Liver (tissue), 9 donors: ENCODE data around the gene DAPK1. TPM values are rescaled to one million over a fixed set of nuclear protein-coding genes. Genes with fewer than 3 reads are reported as not detected.
A peak's percentile ranks its signal among the peaks of the same experiment; 100 is the strongest.

Experiments
- DNase-seq: peaks from one replicate; pipeline ENCODE4 v3.0.0-alpha.2; 2017; ENCODE audit warnings: low spot score
- H3K27ac ChIP-seq, 2 donors: one replicate each; pipeline ENCODE4 v1.7.0; 2013; ENCODE audit warnings: inconsistent platforms in 2 of 2, low read length in 2 of 2, control low read depth in 1 of 2, low read depth in 1 of 2, mild to moderate bottlenecking in 1 of 2
- H3K27me3 ChIP-seq, 4 donors: one replicate each; pipeline versions ENCODE4 v1.6.1 to v1.7.0; 2013; ENCODE audit warnings: low read length in 3 of 4, inconsistent platforms in 1 of 4, mild to moderate bottlenecking in 1 of 4, moderate library complexity in 1 of 4; ENCODE audit not compliant: control insufficient read depth in 4 of 4, insufficient read depth in 4 of 4
- H3K36me3 ChIP-seq, 4 donors: one replicate each; pipeline versions ENCODE4 v1.6.1 to v1.7.0; 2013; ENCODE audit warnings: low read length in 3 of 4, mild to moderate bottlenecking in 3 of 4, low read depth in 1 of 4, moderate library complexity in 1 of 4; ENCODE audit not compliant: control insufficient read depth in 4 of 4, insufficient read depth in 3 of 4
- H3K4me1 ChIP-seq, 4 donors: one replicate each; pipeline versions ENCODE4 v1.6.1 to v1.7.0; 2013; ENCODE audit warnings: low read length in 3 of 4, mild to moderate bottlenecking in 3 of 4, moderate library complexity in 1 of 4; ENCODE audit not compliant: control insufficient read depth in 4 of 4, insufficient read depth in 4 of 4
- H3K4me3 ChIP-seq, 3 donors: one replicate each; pipeline versions ENCODE4 v1.6.1 to v1.7.0; 2013; ENCODE audit warnings: low read length in 3 of 3, control low read depth in 1 of 3, low read depth in 1 of 3, mild to moderate bottlenecking in 1 of 3
- H3K9ac ChIP-seq, 2 donors: one replicate each; pipeline ENCODE4 v1.7.0; 2013; ENCODE audit warnings: low read length in 2 of 2, mild to moderate bottlenecking in 2 of 2, moderate library complexity in 2 of 2, control low read depth in 1 of 2, low read depth in 1 of 2
- H3K9me3 ChIP-seq, 4 donors: one replicate each; pipeline versions ENCODE4 v1.6.1 to v1.7.0; 2013; ENCODE audit warnings: low read length in 3 of 4; ENCODE audit not compliant: control insufficient read depth in 4 of 4
- EGR1 ChIP-seq, 2 donors: IDR thresholded peaks; 2 replicates each; pipeline ENCODE4 v1.6.1; 2016 to 2018; ENCODE audit warnings: antibody characterized with exemption in 2 of 2, low read depth in 2 of 2
- FOXA1 ChIP-seq: IDR thresholded peaks from 2 replicates; pipeline ENCODE4 v1.6.1; 2016; ENCODE audit warnings: antibody characterized with exemption
- FOXA2 ChIP-seq: IDR thresholded peaks from 2 replicates; pipeline ENCODE4 v1.6.1; 2016; ENCODE audit warnings: antibody characterized with exemption
- GABPA ChIP-seq, 2 donors: IDR thresholded peaks in 1 of 2; conservative IDR thresholded peaks in 1 of 2; 2 replicates each; pipeline ENCODE4 v1.6.1; 2016; ENCODE audit warnings: antibody characterized with exemption in 2 of 2, mild to moderate bottlenecking in 1 of 2, moderate library complexity in 1 of 2
- HNF4A ChIP-seq, 2 donors: conservative IDR thresholded peaks; 2 replicates each; pipeline ENCODE4 v1.6.1; 2016; ENCODE audit warnings: antibody characterized with exemption in 2 of 2, mild to moderate bottlenecking in 2 of 2
- HNF4G ChIP-seq: IDR thresholded peaks from 2 replicates; pipeline ENCODE4 v1.6.1; 2016; ENCODE audit warnings: antibody characterized with exemption
- JUND ChIP-seq, 2 donors: IDR thresholded peaks; 2 replicates each; pipeline ENCODE4 v1.6.1; 2016; ENCODE audit warnings: antibody characterized with exemption in 2 of 2
- MAX ChIP-seq: IDR thresholded peaks from 2 replicates; pipeline ENCODE4 v1.6.1; 2016; ENCODE audit warnings: antibody characterized with exemption
- NR2F2 ChIP-seq: IDR thresholded peaks from 2 replicates; pipeline ENCODE4 v1.6.1; 2016; ENCODE audit warnings: antibody characterized with exemption
- RAD21 ChIP-seq, 2 donors: IDR thresholded peaks; 2 replicates each; pipeline ENCODE4 v1.6.1; 2016; ENCODE audit warnings: antibody characterized with exemption in 2 of 2, mild to moderate bottlenecking in 2 of 2
- REST ChIP-seq: IDR thresholded peaks from 2 replicates; pipeline ENCODE4 v1.6.1; 2016; ENCODE audit warnings: antibody characterized with exemption, mild to moderate bottlenecking
- RXRA ChIP-seq, 2 donors: IDR thresholded peaks; 2 replicates each; pipeline ENCODE4 v1.6.1; 2017 to 2018; ENCODE audit warnings: antibody characterized with exemption in 2 of 2, mild to moderate bottlenecking in 1 of 2
- SP1 ChIP-seq: IDR thresholded peaks from 2 replicates; pipeline ENCODE4 v1.6.1; 2018; ENCODE audit warnings: antibody characterized with exemption, mild to moderate bottlenecking
- TAF1 ChIP-seq: conservative IDR thresholded peaks from 2 replicates; pipeline ENCODE4 v1.6.1; 2016; ENCODE audit warnings: antibody characterized with exemption, mild to moderate bottlenecking
- WGBS: extraction: QIAGEN DNeasy Blood & Tissue Kit; methylation state at CpG from one replicate; pipeline ENCODE4 v1.1.7; 2013; 5-methylcytosine and 5-hydroxymethylcytosine counted together
- polyA plus RNA-seq, 2 donors: library from polyadenylated mRNA; stranded (reverse) in 1 of 2; unstranded in 1 of 2; fragments of 200-250 nt in 1 of 2; fragments of >200 nt in 1 of 2; fragmentation: Nextera tagmentation in 1 of 2; extraction: Ambion mirVana in 1 of 2; gene quantifications; one replicate each; pipeline versions ENCODE4 v1.2.1 to v1.2.3, GENCODE V29; 2013 to 2015
- total RNA-seq, 2 donors: library from RNA; depleted of rRNA; stranded (reverse); fragments of >200 nt; gene quantifications; one replicate each; pipeline ENCODE4 v1.2.3, GENCODE V29; 2014
- TF ChIP-seq, protein P1 (sequence below): IDR thresholded peaks from 2 replicates; pipeline ENCODE4 v1.6.1; 2016; ENCODE audit warnings: antibody characterized with exemption
- donor health status: healthy.
- donor health status: healthy.
- donor health status: healthy.
- donor health status: healthy.
- donor health status: healthy.

DAPK1 gene
- total and polyA plus RNA-seq, 4 donors, result 14.0 to 40.8 (median 21.8) TPM

DNA sequence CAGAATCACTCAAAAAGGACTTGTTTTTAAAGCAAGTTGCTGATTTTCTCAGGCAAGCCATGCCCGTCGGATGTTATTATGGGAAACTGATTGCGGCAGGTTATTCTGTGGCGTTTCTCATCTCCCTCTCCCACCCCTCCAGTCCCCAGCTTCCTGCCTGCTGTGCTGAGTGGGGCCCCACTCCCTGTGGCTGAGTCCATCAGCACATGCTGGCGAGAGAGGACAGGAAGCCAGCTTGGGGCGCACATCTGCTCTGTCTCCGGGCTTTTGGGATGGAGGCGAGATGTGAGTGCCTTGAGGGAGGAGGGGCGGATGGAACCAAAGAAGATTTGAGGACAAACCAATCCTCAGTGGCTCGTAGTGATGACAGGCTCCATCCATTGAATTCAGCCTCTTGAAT is 108.0 kb downstream of the DAPK1 start:
- no peak for DNase-seq
- H3K27ac ChIP-seq, result no peak overlapping the region
- H3K36me3 ChIP-seq, result peaks cover 3 to 18% (median 12%) of the 10 kb centered on the region in 4 donors
- no peaks in the 10 kb centered on the region for H3K27me3 ChIP-seq
- no peak overlapping the region for H3K9ac ChIP-seq
- WGBS, result 80% methylated on average over 10 of the region's 10 CpGs
- H3K4me3 ChIP-seq, result no peak overlapping the region
- peaks cover 2 to 26% (median 14%) of the 10 kb centered on the region in 4 donors for H3K4me1 ChIP-seq
- H3K9me3 ChIP-seq, result no peaks in the 10 kb centered on the region
- no peak for TF ChIP-seq MAX
- TF ChIP-seq, protein P1, sequence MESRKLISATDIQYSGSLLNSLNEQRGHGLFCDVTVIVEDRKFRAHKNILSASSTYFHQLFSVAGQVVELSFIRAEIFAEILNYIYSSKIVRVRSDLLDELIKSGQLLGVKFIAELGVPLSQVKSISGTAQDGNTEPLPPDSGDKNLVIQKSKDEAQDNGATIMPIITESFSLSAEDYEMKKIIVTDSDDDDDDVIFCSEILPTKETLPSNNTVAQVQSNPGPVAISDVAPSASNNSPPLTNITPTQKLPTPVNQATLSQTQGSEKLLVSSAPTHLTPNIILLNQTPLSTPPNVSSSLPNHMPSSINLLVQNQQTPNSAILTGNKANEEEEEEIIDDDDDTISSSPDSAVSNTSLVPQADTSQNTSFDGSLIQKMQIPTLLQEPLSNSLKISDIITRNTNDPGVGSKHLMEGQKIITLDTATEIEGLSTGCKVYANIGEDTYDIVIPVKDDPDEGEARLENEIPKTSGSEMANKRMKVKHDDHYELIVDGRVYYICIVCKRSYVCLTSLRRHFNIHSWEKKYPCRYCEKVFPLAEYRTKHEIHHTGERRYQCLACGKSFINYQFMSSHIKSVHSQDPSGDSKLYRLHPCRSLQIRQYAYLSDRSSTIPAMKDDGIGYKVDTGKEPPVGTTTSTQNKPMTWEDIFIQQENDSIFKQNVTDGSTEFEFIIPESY, result no peak
- TF ChIP-seq TAF1, result no peak
- TF ChIP-seq GABPA (IDR thresholded peaks at IDR 0.05 in 1 of 2, conservative IDR thresholded peaks at IDR 0.05 in 1 of 2), result no peak
- no peak for TF ChIP-seq FOXA1
- TF ChIP-seq RAD21 (IDR thresholded peaks at IDR 0.05), result no peak
- no peak for TF ChIP-seq JUND (IDR thresholded peaks at IDR 0.05)
- TF ChIP-seq SP1, result no peak
- no peak for TF ChIP-seq NR2F2
- no peak for TF ChIP-seq HNF4G

- 94% methylated on average over 3 of the region's 3 CpGs for WGBS
- H3K9me3 ChIP-seq, result no peaks in the 10 kb centered on the region
- no peak overlapping the region for H3K27ac ChIP-seq
- H3K4me1 ChIP-seq, result peaks cover 8 to 30% (median 24%) of the 10 kb centered on the region in 4 donors
- H3K36me3 ChIP-seq, result peaks cover 3 to 18% (median 12%) of the 10 kb centered on the region in 4 donors
- no peaks in the 10 kb centered on the region for H3K27me3 ChIP-seq
- no peak for TF ChIP-seq JUND (IDR thresholded peaks at IDR 0.05)
- TF ChIP-seq, protein P1, result no peak
- no peak for TF ChIP-seq RXRA (IDR thresholded peaks at IDR 0.05)
- no peak for TF ChIP-seq NR2F2
- TF ChIP-seq MAX, result no peak
- TF ChIP-seq EGR1 (IDR thresholded peaks at IDR 0.05; ENCODE audit: low read depth in 2 of 2), result no peak
- H3K9ac ChIP-seq, result no peak overlapping the region
- no peak overlapping the region for H3K4me3 ChIP-seq
- DNase-seq, result no peak
These were observed 109.3 kb downstream of the DAPK1 start for GRCh38 chr9:87606841-87607521.

DNA sequence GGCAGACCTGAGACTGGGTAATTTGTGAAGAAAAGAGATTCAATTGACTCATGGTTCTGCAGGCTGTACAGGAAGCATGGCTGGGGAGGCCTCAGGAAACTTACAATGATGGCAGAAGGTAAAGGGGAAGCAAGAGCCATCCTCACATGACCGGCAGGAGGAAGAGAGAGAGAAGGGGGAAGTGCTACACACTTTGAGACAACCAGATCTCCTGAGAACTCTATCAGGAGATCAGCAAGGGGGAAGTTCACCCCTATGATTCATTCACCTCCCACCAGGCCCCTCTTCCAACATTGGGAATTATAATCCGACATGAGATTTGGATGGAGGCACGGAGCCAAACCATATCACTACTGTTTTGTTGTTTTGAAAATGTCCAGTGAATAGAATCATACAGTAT is 110.2 kb downstream of the DAPK1 start:
- Histone ChIP-seq H3K4me1 (peaks cover 14 to 39% (median 33%) of the 10 kb centered on the region in 4 donors), H3K4me3 (no peak overlapping the region), H3K9ac (no peak overlapping the region), H3K36me3 (peaks cover 3 to 18% (median 12%) of the 10 kb centered on the region in 4 donors), H3K9me3 (no peaks in the 10 kb centered on the region), H3K27me3 (no peaks in the 10 kb centered on the region), H3K27ac (peak overlapping the region in 1 of 2 donors; percentile 5)
- WGBS, result 78% methylated on average over 3 of the region's 3 CpGs
- DNase-seq, result no peak
- TF ChIP-seq HNF4A (conservative IDR thresholded peaks at IDR 0.05) (no peak), GABPA (IDR thresholded peaks at IDR 0.05 in 1 of 2, conservative IDR thresholded peaks at IDR 0.05 in 1 of 2) (no peak), REST (no peak), RAD21 (IDR thresholded peaks at IDR 0.05) (no peak), JUND (IDR thresholded peaks at IDR 0.05) (no peak), EGR1 (IDR thresholded peaks at IDR 0.05; ENCODE audit: low read depth in 2 of 2) (no peak), HNF4G (no peak), SP1 (no peak), RXRA (IDR thresholded peaks at IDR 0.05) (no peak), FOXA2 (no peak), NR2F2 (no peak), TAF1 (no peak), FOXA1 (no peak)
- TF ChIP-seq, protein P1, result no peak
